DMS53 treated with DMSO at 0.1 percent for 48 hours (cell line): ENCODE data around the gene RNF150.

ENCODE experiments used
- DNase-seq: peaks from one replicate; lab custom pipeline; 2025; ENCODE audit not compliant: unreplicated experiment; lab: John Stamatoyannopoulos, UW

The RNF150 gene

DNA sequence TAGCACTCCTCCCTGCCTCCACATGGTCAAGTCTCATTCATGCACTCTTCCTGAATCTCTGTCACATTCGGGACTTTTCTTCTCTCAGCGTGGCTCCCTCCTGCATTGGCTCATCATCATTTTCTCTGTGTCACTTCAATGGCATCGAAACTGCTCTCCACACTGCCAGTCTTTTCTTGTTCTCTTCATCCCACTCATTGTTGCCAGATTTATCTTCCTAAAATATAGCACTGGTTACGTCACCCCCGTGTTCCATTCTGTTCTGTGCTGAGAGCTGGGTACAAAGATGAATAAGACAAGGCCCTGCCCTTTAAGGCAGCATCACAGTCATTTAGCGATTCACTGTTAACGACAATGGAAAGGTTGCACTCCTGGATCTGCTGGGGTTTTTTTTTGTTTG lies 202.7 kb downstream of the RNF150 start:
- DNase-seq: no peak

DNA sequence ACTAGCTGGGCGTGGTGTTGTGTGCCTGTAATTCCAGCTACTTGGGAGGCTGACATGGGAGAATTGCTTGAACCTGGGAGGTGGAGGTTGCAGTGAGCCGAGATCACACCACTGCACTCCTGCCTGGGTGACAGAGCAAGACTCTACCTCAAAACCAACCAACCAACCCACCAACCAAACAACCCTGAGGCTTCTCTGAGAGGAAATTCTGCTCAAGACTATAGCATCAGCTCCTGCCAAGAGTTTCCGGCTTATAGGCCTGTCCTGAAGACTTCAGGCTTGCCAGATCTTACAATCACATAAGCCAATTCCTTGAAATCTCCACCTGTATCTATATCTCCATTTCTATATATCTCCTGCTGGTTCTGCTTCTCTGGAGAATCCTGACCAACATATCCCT lies 203.3 kb downstream of the RNF150 start:
- DNase-seq: no peak

DNA sequence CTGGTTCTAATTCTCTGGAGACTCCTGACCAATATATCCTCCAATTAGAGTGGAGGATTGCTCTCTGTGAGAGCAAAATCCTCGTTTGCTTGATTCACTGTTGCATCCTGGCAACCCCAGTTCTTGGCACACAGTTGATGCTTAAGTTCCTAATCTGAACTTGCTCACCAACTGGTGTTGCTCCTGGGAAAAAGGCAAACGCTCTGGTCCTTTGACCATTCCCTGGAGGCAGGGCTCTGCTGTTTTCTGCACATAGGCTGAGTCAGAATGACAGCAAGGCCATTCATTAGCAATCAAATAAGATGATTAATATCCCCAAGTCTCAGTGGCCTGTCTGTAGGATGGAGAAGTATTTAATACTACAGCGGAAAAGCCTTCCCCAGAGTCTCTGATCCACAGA lies 204.4 kb downstream of the RNF150 start:
- no peak for DNase-seq

DNA sequence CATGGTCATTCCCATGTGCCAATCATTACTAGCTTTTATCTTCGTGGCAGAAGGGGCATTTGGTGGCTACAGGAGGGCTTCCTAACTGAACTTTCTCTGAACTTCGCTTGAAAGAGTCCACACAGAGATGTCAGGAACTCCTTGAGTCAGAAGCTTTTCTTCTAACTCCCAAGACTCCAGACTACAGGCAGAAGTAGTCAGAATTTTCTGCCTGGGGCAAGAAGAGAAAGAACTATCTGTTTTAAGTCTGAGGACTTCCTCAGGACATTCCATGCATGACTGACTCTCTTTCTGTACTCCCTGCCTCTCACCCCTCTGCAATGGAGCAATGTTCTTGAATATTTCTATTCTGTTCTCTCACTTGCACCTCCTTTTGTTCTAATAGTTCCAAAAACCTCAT lies 206.6 kb downstream of the RNF150 start:
- DNase-seq: no peak

DNA sequence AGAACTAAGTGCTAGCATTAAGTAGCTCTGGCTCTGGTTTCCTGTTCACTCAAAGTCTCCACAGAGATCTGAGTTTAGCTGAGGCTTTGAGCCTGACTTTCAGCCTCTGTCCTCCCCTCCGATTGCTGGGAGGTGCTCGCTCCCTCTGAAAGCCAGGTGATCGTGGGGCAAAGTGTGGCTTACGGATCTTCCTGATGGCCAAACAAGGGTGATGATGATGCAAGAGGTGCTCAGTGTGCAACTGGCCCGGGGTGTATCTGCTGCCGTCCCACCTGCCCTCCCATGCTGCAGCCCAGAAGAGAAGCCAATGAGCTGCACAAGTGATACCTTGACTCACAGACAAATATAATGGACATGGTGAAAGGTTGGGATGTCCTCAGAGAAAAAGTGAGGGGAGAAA lies 207.9 kb downstream of the RNF150 start:
- no peak for DNase-seq

DNA sequence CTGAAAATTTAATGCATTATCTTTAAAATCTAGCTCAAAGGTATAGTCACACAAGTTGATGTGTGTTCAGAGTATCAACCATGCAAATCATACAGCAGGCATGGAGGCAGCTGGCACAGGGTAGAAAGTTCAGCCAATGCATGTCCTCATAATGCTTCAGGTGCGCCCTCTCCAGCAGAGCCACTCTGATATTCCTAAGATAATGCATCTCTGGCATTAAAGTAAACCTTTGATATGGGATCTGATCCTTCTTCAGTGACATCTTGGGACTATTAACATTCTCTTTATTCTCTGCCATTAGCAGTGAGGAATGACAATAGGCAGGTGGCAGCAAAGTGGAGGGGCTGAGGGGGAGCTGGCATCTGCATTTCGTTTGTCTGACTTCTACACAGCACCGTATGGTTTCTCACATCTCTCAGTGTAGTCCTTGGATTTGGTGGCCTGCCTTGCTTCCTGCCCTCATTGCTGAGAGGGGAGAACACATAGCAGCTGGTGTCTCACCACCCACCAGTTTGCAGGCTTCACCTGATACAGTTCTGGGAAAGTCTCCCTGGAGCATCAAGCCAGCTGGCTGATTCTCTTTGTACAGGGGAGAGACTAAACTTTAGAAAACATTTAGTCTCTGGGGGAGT lies 208.4 kb downstream of the RNF150 start:
- DNase-seq: no peak

DNA sequence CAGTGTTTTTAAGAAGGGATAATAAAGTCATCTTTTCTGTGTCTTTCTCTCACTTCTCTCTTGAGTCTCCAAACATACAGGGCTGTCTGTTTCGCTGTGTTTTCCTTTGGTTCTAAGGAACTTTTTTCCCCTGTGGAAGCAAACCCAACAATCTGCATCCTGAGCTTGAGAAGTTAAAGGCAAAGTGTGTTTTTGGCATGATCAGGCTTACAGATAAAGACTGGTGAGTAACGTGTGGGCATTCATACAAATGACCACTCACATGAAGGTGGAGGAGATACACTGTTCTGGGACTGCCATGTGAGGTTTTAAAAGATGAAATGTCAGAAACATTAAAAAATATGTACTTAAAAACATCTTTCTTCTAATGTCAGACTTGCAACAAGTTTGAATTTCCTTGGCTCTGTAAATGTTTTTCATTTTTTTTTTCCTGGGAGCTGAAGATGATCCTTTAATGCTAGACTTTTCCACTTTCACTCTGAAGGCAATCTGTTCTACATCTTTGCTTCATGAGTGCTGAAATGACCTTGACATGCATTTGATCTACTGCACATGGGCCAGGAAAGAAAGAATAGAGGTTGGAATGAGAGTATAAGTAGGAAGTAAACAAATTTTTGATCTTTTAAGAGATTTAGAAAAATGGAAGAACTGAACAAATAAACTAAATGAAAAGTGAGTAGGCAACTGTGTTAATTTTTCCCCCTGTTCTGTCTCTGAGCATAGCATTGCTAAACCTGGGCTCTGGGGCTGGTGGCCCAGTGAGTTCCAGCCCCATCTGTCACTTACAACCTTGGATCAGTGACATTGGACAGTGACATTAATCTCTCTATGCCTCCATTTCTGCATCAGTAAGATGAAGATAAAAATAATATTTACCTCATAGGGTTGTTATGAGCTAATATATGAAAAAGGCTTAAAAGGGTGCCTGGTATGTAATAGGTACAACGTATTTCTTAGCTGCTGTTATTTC lies 226.0 kb downstream of the RNF150 start:
- no peak for DNase-seq

DNA sequence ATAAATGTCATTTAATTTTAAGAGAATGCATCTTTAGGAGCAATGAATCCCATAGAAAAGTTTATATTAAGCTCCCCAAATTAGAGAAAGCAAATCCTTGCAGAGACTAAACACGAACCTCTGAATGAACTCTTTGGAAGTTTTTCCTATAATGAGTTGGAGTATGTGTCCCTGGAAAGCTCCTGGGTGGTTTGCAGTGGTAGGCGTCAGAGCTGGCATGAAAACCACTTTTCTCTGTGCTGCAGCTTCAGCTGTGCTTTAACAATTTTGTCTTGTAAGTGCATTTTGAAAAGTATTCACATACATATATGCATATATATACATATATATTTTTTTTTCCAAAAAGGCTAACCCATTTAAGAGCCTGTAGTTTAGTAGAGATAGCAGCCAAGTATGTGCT lies 228.4 kb downstream of the RNF150 start:
- no peak for DNase-seq

DNA sequence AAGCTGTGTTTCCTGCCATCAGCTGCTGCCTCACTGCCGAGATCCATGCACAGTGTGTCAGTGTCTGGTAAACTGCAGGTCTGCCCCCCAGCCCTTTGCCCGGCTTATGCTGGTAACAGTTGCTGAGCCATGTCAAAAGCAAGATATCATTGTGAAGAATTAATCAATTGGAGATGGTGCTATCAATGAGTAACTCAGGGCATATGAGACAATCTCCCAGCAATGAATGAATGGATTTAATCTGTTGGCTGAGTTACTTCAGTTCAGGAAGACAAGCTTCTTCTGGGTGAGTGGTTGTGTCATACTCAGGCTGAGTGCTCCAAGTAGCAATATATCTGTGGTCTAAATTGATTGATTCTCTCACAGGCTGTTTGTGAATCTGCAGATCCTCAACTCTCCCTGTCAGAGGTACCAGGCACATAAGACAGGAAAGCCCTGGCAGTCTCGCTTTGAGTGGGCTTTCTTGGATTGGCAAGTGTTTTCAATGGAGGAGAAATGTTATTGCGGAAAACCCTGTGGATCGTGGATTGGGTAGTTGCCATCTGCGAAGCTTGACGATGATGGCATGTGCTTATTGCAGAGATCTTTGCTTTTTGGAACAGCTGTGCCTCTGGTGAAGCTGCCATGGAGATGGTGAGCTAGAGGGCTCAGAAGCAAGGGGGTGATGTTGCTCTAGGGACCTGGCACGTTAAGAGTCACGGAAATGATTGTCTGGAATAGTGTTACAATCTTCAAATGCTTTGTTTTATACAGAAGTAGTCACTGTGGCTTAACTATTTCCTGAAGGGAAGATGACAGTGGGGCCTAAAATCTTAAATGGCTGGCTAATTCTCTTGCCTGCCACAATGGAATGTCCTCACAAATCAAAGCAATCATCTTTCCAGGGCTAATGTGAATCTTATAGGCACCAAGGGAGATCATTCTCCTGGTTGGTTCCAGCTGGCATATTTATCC lies 229.5 kb downstream of the RNF150 start:
- DNase-seq: no peak

DNA sequence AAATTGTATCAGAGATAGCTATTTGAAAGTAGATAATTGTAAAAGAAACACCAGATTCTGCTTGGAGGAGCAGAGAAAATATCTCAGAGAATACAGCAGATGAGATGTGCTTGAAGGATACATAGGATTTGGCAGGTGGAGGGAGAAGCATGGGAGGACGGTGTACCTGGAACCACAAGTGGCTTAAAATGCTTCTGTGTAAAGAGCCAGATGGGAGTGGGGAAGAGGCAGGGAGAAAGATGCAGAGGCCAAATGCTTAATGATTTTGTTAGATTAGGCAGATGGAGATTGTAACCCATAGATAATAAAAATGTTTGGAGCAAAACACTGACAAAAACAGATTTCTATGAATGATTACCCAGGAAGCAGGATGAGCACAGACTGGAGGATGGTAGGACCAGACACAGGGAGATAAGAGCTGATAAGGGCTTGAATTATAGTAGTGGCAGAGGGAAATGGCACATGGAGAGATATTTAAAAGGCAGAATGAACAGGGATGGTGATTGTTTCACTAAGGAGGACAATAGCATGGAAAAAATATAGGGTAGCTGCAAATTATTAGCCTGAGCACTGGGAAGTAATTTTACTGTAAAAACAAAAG lies 231.4 kb downstream of the RNF150 start:
- no peak for DNase-seq

DNA sequence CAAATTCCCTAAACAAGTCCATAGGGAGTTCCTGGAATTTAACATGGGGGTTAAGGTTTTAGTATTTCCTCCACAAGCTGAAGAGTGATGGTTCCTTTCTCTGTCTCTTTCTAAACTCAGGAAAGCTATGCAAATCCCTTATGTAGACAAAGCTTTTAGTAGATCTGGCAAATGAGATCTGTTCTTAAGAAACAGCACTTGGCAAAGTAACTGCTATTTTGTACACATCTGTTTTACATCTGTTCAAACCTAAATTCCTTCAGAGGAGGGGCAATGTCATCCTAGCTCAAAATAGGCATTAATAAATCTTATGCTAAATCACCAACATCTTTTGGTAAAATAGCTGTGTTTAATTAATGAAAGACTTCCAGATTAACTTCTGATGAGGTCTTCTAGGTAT lies 239.3 kb downstream of the RNF150 start:
- no peak for DNase-seq

DNA sequence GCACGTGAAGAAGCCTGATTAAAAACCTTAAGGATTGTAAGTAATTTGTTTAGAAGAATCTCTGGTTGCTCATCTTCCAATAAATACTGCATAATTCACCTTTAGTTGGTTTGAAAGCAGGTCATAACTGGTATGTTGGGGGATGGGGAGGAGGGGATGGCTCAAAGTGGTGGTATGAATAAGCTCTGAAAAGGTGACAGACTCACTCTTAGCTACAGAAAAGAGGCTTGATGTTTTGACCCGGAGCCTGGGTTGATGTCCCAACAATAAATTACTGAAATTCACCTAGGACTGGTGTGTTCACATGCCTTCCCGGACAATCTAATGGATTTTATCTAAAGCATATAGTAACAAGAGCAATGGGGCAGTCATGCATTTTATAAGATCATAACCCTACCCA lies 245.2 kb downstream of the RNF150 start:
- DNase-seq: no peak

DNA sequence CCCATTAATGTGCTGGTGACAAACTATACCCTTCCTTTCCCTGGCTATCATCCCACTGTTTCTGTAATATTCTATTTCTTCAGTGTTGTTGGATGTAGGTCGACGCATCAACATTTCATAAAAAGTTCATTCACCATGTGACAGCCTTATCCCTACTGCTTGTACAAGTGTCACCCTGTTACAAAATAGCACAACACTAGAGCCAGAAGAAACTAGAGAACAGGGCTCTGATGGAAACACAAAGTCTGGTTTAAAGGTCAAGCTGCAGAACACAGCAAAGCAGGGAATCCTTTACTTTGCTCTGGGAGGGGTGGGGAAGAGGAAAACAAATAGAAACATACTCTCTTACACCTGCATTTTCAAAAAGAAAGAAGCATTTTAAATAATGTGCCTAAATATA lies 245.8 kb downstream of the RNF150 start:
- DNase-seq: no peak

DNA sequence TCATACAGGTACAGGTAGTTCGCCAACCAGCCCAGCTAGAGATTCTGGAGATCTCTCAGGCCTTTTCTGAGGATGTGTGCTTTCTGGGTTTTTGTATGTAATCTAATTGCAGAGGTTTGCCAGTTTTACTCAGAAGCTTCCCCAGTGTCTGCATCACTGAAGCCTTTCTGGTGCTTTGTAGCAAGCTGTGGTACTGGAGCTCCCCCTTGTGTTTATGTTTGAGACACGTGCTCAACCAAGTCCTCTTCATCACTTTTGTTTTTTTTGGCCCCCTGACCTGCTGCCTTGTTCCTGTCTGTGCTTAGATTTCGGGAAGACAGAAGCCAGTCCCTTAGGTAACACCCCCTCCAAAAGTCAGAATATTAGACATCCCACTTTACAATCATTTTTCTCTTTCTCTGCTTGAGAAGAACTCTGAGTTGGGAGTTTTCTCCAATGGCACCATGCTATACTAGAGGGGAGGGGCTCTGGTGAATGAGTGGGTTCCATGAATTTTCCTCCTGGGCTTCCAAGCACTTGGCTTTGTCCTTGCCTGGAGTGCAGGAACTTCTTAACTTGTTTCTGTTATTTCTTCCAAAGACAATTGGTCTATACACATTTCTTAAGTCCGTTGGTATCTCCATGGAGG lies 248.7 kb downstream of the RNF150 start:
- peak; percentile 50 for DNase-seq

DNA sequence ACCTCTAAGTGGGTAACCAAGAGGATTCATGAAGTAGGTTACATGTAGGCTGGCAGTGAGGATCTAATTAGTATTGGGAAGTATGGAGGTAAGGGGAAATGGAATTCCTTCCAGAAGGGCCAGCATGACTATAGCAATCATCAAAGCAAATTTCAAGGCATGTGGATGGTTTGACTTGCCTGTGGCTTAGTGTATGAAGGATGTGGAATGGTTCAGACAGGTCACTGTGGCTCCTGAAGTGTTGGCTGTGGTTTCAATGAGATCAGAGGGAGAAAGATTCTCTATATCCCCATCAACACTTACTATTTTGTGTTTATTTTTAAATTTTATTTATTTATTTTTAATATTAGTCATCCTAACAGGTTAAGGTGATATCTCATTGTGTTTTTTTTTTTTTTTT lies 255.5 kb downstream of the RNF150 start:
- DNase-seq: no peak

DNA sequence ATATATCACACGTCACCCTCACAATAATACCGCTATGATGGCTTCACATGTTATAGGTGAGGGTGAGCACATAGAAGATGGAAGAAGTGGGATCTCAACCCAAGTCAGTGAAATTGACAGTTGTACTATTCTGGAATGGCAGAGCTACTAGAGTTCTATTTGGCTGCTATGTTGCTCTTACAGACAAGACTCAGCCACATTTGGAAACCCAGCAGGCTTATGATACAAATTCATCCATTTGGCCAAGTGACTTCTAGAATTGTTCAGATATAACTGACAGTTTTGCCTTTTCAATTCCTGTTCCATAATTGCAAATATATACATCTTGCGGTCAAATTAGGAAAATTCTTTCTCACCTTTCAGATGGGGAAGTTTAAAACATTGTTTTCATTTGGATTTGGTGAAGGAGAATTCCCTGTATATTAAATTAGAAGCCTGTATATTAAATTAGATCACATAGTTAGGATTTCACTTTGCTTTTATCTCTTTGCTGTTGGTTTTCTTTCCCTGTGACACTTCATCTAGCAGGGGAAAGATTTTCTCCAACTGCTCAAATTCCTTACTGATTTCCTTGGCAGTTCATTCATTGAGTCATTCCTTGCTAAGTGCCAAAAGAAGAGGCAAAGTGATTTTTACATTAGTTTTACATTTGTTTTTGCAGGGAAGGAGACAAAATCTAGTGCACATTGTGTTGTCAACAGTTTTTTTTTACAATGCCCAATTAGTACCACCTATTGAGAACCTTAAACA lies 256.5 kb downstream of the RNF150 start:
- DNase-seq: no peak

DNA sequence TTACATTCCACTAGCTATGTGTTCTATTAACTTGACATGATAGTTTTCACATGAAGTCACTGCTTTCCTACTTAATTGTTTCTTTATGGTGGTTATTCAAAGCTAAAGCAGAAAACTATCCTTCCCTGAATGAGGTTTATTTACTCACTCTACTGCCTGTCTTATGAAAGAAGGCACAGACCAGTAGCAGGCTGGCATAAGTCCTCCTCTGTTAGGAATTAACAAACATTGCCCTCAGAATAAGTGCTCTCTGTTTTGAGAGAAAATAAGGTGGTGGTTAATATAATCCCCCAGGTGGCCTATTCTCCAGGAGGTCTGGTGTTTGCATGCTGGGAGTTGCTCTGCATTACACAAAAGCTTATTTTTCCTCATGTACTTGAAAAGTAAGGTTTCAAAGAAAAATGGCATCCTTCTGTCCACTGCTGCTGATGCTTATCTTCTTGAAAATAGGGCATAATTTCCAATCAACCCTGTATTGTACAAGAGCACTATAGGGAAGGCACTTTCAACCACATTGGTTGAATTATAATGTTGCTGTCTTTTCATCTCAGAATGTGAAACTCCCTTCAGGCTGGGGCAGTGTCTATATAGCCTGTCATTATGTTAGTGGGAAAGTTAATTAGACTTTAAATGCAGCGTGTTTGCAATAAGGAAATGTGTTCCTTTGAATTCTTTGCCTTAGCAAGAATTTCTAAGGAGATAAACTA lies 257.4 kb downstream of the RNF150 start:
- no peak for DNase-seq

DNA sequence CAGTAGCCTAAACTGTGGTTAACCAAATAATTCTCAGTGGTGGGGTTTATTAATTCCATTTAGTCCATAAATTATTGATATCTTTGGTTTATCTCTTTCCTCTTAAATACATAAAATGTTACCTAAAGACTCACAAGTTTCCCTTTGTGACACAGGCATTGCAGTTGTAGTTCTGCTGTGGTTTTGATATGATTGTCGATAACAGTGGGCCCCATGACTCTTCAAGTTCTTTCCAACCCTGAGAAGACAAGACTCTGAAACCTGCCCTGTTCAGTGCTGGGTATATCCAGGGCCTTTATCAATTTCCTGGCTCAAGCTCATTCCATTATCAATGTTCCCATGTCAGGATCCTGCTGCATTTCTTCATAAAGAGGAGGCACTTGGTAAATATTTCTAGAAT lies 259.2 kb downstream of the RNF150 start:
- DNase-seq: no peak

DNA sequence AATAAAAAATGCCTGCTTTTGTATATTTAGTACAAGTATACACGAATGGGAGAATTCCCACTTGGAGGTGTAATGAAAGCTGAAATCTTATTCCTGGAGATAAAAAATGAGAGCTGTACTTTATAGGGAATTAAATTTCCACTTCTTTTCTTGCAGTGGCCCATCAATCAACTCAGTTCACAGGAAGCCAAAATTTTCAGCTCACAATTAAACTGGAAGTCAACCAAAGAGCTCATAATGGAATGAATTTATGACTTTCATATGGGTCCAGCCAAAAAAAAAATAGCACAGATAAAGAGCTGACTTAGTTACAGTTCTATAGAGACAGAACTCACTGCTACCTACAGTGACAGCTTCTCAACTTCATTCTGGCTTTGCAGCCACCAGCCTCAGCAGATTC lies 261.9 kb downstream of the RNF150 start:
- no peak for DNase-seq
